WTC11 (cell line): ENCODE results near the gene PTPRG. TPM values are rescaled to one million over a fixed set of nuclear protein-coding genes. Genes with fewer than 3 reads are reported as not detected.

Experiments used
- ATAC-seq: fragments of 200-7000 bp; cut with Tn5 transposase; 2 replicates; pipeline ENCODE4 v1.10.0; 2021; ENCODE audit warnings: mild to moderate bottlenecking, moderate library complexity
- CTCF ChIA-PET: fragments of 300-600 bp; sonication (Branson Sonifier 250); formaldehyde crosslinking; loops from one replicate; lab custom pipeline; 2021; ENCODE audit warnings: antibody characterized with exemption; lab: Charles Lee
- POLR2A ChIA-PET: fragments of 350-600 bp; sonication (Branson Sonifier 250); formaldehyde crosslinking; loops from one replicate; lab custom pipeline; 2021; ENCODE audit warnings: antibody characterized with exemption; lab: Charles Lee
- DNase-seq: peaks from one replicate; pipeline ENCODE4 v3.0.0; 2021; ENCODE audit warnings: low spot score
- H3K27ac Mint-ChIP-seq: 2 replicates; pipeline ENCODE4 v1.8.0; 2021; ENCODE audit warnings: mixed read lengths
- H3K27me3 Mint-ChIP-seq: 2 replicates; pipeline ENCODE4 v1.8.0; 2021; ENCODE audit warnings: low read depth, mild to moderate bottlenecking, moderate library complexity, mixed read lengths
- H3K36me3 Mint-ChIP-seq: 2 replicates; pipeline ENCODE4 v1.8.0; 2021; ENCODE audit warnings: mixed read lengths
- H3K4me1 Mint-ChIP-seq: 2 replicates; pipeline ENCODE4 v1.8.0; 2022; ENCODE audit warnings: mixed read lengths
- H3K4me3 Mint-ChIP-seq: 2 replicates; pipeline ENCODE4 v1.8.0; 2021; ENCODE audit warnings: mild to moderate bottlenecking, moderate library complexity, mixed read lengths
- H3K9me3 Mint-ChIP-seq: 2 replicates; pipeline ENCODE4 v1.8.0; 2021; ENCODE audit warnings: mixed read lengths
- AFF4 ChIP-seq: sonication (generic); formaldehyde crosslinking; IDR thresholded peaks from 2 replicates; pipeline ENCODE4 v1.8.1; 2023; ENCODE audit warnings: mild to moderate bottlenecking, missing genetic modification reagents, borderline replicate concordance
- AR ChIP-seq: fragments of 250-450 bp; sonication (Bioruptor Pico); IDR thresholded peaks from 2 replicates; pipeline ENCODE4 v1.9.0; 2021; ENCODE audit warnings: mild to moderate bottlenecking
- ARID4B ChIP-seq: sonication (generic); formaldehyde crosslinking; IDR thresholded peaks from 2 replicates; pipeline ENCODE4 v1.8.0; 2023; ENCODE audit warnings: missing genetic modification reagents, mild to moderate bottlenecking, borderline replicate concordance
- CBFB ChIP-seq: sonication (generic); formaldehyde crosslinking; IDR thresholded peaks from 2 replicates; pipeline ENCODE4 v1.8.1; 2022; ENCODE audit warnings: mild to moderate bottlenecking, low read depth, missing genetic modification reagents
- CREM ChIP-seq: sonication (generic); formaldehyde crosslinking; IDR thresholded peaks from 2 replicates; pipeline ENCODE4 v1.8.1; 2022; ENCODE audit warnings: mild to moderate bottlenecking, missing genetic modification reagents, moderate library complexity
- EMX1 ChIP-seq: fragments of 250-450 bp; sonication (Bioruptor Pico); IDR thresholded peaks from 2 replicates; pipeline ENCODE4 v1.8.0; 2021; ENCODE audit warnings: mild to moderate bottlenecking
- FOXK1 ChIP-seq: sonication (generic); formaldehyde crosslinking; IDR thresholded peaks from 2 replicates; pipeline ENCODE4 v1.8.0; 2022; ENCODE audit warnings: mild to moderate bottlenecking, moderate library complexity, missing genetic modification reagents
- HMGA2 ChIP-seq: fragments of 250-450 bp; sonication (Bioruptor Pico); IDR thresholded peaks from 2 replicates; pipeline ENCODE4 v1.4.0; 2021; ENCODE audit warnings: mild to moderate bottlenecking, moderate library complexity
- IRF1 ChIP-seq: sonication (generic); formaldehyde crosslinking; IDR thresholded peaks from 2 replicates; pipeline ENCODE4 v1.8.0; 2023; ENCODE audit warnings: missing genetic modification reagents
- IRF2 ChIP-seq: sonication (generic); formaldehyde crosslinking; IDR thresholded peaks from 2 replicates; pipeline ENCODE4 v1.8.0; 2022; ENCODE audit warnings: low read depth, missing genetic modification reagents, borderline replicate concordance
- MLX ChIP-seq: sonication (generic); formaldehyde crosslinking; IDR thresholded peaks from 2 replicates; pipeline ENCODE4 v1.8.1; 2023; ENCODE audit warnings: mild to moderate bottlenecking, missing genetic modification reagents, moderate library complexity
- MYBL2 ChIP-seq: sonication (generic); formaldehyde crosslinking; IDR thresholded peaks from 2 replicates; pipeline ENCODE4 v1.8.1; 2023; ENCODE audit warnings: mild to moderate bottlenecking, moderate library complexity, missing genetic modification reagents
- NFATC4 ChIP-seq: fragments of 250-450 bp; sonication (Bioruptor Pico); IDR thresholded peaks from 2 replicates; pipeline ENCODE4 v1.9.0; 2021; ENCODE audit warnings: mild to moderate bottlenecking
- TEAD1 ChIP-seq: sonication (generic); formaldehyde crosslinking; IDR thresholded peaks from 2 replicates; pipeline ENCODE4 v1.8.0; 2022; ENCODE audit warnings: mild to moderate bottlenecking, missing genetic modification reagents
- TP53 ChIP-seq: sonication (generic); formaldehyde crosslinking; IDR thresholded peaks from 2 replicates; pipeline ENCODE4 v1.8.1; 2023; ENCODE audit warnings: mild to moderate bottlenecking, missing genetic modification reagents
- total RNA-seq: library from RNA; stranded (reverse); gene quantifications from 3 replicates; pipeline ENCODE4 v1.2.3, GENCODE V29; 2021
- TF ChIP-seq, protein P1 (sequence below): sonication (generic); formaldehyde crosslinking; conservative IDR thresholded peaks from 2 replicates; pipeline ENCODE4 v1.8.1; 2022; ENCODE audit warnings: mild to moderate bottlenecking, missing genetic modification reagents

The PTPRG gene
- total RNA-seq, 1 experiment from 2014 or later, result 106 TPM

GRCh38 chr3:61855211-61855610, 293.8 kb downstream of the PTPRG start:
- H3K36me3 Mint-ChIP-seq, result peaks cover 8% of the 10 kb centered on the region
- no peak for DNase-seq
- H3K4me1 Mint-ChIP-seq, result peaks cover 71% of the 10 kb centered on the region
- ChIA-PET POLR2A (interaction anchor here (0.7 kb wide), 2 partner anchors 193 to 322 kb away, joined by 5 to 6 read pairs; no protein-coding TSS in a partner anchor), CTCF (interaction anchor here (0.6 kb wide), 1 partner anchor 280 kb away, joined by 4 read pairs; no protein-coding TSS in a partner anchor)
- no peaks in the 10 kb centered on the region for H3K27me3 Mint-ChIP-seq
- peaks cover 13% of the 10 kb centered on the region for H3K9me3 Mint-ChIP-seq
- H3K27ac Mint-ChIP-seq, result no peak overlapping the region
- TF ChIP-seq TP53 (CRISPR knock-in tag) (no peak), NFATC4 (no peak)
- no peak overlapping the region for H3K4me3 Mint-ChIP-seq
- no peak for ATAC-seq

- peaks cover 8% of the 10 kb centered on the region for H3K36me3 Mint-ChIP-seq
- H3K27ac Mint-ChIP-seq, result no peak overlapping the region
- ChIA-PET CTCF (interaction anchor here (2.1 kb wide), 1 partner anchor 14 kb away, joined by 8 read pairs; no protein-coding TSS in a partner anchor), POLR2A (interaction anchor here (0.6 kb wide), 1 partner anchor 446 kb away, joined by 3 read pairs; no protein-coding TSS in a partner anchor)
- H3K9me3 Mint-ChIP-seq, result peaks cover 13% of the 10 kb centered on the region
- H3K4me3 Mint-ChIP-seq, result no peak overlapping the region
- ATAC-seq (no peak), DNase-seq (no peak)
- TF ChIP-seq, protein P1, sequence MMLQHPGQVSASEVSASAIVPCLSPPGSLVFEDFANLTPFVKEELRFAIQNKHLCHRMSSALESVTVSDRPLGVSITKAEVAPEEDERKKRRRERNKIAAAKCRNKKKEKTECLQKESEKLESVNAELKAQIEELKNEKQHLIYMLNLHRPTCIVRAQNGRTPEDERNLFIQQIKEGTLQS (CRISPR knock-in tag), result no peak
- TF ChIP-seq FOXK1 (CRISPR knock-in tag), result no peak
- no peak for TF ChIP-seq AFF4 (CRISPR knock-in tag)
- no peak for TF ChIP-seq HMGA2 (CRISPR knock-in tag)
- no peak for TF ChIP-seq TEAD1 (CRISPR knock-in tag)
- TF ChIP-seq IRF2 (CRISPR knock-in tag), result no peak
- TF ChIP-seq EMX1 (CRISPR knock-in tag), result no peak
- TF ChIP-seq CREM (CRISPR knock-in tag), result no peak
- TF ChIP-seq CBFB (CRISPR knock-in tag), result no peak
- TF ChIP-seq TP53 (CRISPR knock-in tag), result no peak
- TF ChIP-seq ARID4B (CRISPR knock-in tag), result no peak
- no peak for TF ChIP-seq MLX
- TF ChIP-seq AR (CRISPR knock-in tag), result no peak
- TF ChIP-seq MYBL2, result no peak
- no peak for TF ChIP-seq IRF1 (CRISPR knock-in tag)
- no peaks in the 10 kb centered on the region for H3K27me3 Mint-ChIP-seq
- H3K4me1 Mint-ChIP-seq, result peaks cover 74% of the 10 kb centered on the region
Observed at GRCh38 chr3:61857297-61857696, 295.9 kb downstream of the PTPRG start.
